T-helper 1 cell treated with Interleukin-12 subunit alpha and Interleukin-12 subunit beta and Interleukin-4 antibody, amounts not matched to agents 30 ng/mL and 1 ng/mL, for 36 hours (primary cell): Measurements from ENCODE around the gene FBRSL1. TPM values are rescaled to one million over a fixed set of nuclear protein-coding genes. Genes with fewer than 3 reads are reported as not detected.
"Not testable (repeated sequence)": the region's sequence is repeated elsewhere in the genome, so short reads cannot be mapped to it uniquely, and the experiment has no call there.

Source experiments
- intact Hi-C: fragments of 100-400 bp; cut with micrococcal nuclease; formaldehyde crosslinking; loops from one replicate; pipeline ENCODE4 v1.15.1; 2024
- total RNA-seq: library from RNA; stranded (reverse); gene quantifications from 2 replicates; pipeline ENCODE4 v1.2.3, GENCODE V29; 2022

Gene FBRSL1
- total RNA-seq, 1 donor from 2014 or later: 56.2 TPM

DNA sequence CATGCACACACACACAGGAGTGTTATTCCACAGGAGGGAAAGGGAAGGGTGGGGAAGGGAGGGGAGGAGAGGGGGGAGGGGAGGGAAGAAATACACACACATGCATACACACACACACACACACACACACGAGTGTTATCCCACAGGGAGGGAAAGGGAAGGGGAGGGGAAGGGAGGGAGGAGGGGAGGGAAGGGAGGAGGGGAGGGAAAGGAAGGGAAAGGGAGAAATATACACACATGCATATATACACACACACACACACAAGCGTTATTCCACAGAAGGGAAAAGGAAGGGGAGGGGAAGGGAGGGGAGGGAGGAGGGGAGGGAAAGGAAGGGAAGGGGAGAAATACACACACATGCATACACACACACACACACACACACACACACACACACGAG, 19.6 kb upstream of the FBRSL1 start:
- intact Hi-C loops: no loop called here

DNA sequence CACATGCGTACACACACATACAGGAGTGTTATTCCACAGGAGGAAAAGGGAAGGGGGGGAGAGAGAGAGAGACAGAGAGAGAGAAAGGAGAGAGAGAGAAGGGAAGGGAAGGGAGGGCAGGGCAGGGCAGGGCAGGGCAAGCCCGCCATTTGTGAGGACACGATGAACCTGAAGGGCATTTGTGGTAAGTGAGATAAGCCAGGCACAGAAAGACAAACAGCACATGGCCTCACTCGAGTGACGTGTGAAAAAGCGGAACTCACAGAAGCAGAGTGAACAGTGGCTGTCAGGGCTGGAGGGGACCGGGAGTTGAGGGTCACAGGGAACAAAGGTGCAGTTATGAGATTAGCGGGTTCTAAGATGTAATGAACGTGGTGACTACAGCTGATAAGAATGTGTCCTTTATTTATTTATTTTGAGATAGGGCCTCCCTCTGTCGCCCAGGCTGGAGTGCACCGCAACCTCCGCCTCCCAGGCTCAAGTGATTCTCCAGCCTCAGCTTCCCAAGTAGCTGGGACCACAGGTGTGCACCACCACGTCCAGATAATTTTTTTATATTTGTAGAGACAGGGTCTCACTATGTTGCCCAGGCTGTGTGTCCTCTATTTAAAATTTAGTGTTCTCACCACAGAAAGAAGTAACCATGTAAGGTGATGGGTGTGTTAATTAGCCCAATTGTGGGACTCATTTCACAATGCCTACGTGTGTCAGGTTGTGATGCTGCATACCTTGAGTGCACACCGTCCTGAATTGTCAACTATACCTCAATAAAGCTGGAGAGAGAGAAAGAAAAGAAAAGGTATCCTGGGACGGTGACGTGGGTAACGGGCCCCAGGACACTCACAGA, 18.7 kb upstream of the FBRSL1 start:
- intact Hi-C loops: no loop called here

DNA sequence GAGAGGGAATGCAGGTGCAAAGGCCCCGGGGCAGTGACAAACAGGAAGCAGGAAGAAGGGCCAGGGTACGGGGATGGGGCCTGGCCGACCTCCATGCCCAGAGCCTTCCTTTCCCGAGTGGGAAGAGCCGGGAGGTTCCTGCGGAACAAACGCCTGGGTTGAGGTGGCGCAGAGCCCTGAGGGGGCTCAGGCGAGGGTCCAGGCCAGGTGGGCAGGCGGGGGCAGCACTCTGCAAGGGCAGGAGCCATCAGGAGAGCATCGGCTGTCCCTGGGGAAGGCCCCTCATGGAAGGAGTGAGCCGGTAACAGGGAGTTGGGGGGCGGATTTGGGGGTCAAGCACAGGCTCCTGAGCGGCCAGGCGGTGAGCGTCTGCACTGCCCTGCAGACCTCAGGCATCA, 18.1 kb upstream of the FBRSL1 start:
- intact Hi-C loops: no loop called here

DNA sequence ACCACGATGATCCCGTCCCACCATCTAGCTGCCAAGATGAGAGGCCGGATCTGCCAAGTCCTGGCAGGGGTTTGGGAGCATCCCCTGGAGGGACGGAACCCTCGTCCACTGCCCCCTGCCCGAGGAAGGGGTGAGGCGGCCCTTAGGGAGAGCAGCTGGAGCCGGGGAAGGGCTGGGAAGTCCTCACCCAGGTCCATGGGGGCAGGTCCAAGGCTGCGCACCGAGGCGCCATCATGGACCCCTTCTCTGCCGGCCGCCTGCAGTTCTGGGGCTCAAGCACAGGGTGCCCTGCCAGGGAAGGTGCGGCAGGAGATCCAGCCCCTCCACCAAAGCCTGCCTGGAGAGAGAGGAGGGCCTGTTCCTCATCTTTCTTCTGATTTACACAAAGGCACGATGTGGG, 17.6 kb upstream of the FBRSL1 start:
- intact Hi-C loops: no loop called here

DNA sequence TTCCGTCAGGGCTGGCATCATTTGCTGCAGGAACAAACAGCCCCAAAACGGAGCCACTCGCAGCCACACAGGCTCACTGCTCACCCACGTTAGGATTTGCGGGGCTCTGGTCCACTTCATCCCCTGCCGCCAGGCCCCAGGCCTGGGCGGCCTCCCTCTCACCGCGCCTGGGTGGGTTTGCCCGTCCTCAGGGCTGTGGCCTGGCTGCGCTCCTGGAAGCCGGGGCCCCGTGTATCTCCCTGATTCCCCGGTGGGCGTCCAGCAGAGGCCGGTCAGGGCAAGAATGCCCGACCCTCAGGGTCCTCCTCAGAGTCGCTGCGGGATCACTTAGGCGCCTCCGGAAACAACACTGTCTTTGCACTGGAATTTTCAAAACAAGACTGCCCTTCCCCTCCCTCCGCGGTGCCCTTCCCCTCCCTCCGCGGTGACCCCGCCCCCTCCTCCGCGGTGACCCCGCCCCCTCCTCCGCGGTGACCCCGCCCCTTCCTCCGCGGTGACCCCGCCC, 15.7 kb upstream of the FBRSL1 start:
- intact Hi-C loops: no loop called here

DNA sequence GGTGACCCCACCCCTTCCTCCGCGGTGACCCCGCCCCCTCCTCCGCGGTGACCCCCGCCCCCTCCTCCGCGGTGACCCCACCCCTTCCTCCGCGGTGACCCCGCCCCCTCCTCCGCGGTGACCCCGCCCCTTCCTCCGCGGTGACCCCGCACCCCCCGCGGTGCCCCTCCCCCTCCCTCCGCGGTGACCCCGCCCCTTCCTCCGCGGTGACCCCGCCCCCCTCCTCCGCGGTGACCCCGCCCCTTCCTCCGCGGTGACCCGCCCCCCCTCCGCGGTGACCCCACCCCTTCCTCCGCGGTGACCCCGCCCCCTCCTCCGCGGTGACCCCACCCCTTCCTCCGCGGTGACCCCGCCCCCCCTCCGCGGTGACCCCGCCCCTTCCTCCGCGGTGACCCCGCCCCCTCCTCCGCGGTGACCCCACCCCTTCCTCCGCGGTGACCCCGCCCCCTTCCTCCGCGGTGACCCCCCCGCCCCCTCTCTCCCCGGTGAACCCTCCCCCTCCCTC, 15.1 kb upstream of the FBRSL1 start:
- intact Hi-C loops: not testable (repeated sequence)

DNA sequence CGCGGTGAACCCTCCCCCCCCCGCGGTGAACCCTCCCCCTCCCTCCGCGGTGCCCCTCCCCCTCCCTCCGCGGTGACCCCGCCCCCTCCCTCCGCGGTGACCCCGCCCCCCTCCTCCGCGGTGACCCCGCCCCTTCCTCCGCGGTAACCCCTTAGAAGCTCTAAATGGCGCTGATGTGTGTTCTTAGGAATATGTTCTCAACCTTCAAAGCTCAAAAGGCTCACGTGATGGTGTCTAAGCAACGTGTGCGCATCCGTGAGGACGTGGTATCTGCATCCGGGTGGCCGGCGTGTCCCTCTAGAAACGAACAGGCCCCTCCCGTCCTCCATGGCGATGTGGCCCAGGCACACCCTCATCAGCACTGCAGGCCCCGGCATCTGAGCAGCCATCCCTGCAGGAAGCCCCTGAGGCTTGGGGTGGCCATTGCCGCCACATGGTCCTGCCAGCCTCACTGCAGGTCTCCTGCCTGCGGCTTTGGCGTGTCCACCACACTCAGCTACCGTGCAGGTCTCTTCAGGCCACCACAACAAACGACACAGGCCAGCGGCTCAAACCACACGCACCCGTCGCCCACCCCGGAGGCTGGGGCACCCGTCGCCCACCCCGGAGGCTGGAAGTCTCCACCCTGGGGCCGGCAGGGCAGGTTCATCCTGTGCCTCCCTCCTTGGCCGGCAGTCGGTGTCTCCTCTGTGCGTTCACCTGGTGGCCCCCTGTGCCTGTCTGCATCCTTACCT, 14.5 kb upstream of the FBRSL1 start:
- intact Hi-C loops: no loop called here

DNA sequence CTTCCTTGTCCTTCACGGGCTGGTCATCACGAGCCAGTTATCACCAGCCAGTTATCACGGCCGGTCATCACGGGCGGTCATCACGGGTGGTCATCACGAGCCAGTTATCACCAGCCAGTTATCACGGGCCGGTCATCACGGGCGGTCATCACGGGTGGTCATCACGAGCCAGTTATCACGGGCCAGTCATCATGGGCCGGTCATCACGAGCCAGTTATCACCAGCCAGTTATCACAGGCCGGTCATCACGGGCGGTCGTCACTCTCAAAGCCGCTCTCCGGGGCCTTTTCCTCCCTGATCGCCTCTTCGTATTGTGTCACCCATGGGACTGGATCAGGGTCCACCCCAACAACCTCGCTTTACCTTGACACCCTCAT, 13.9 kb upstream of the FBRSL1 start:
- intact Hi-C loops: no loop called here

DNA sequence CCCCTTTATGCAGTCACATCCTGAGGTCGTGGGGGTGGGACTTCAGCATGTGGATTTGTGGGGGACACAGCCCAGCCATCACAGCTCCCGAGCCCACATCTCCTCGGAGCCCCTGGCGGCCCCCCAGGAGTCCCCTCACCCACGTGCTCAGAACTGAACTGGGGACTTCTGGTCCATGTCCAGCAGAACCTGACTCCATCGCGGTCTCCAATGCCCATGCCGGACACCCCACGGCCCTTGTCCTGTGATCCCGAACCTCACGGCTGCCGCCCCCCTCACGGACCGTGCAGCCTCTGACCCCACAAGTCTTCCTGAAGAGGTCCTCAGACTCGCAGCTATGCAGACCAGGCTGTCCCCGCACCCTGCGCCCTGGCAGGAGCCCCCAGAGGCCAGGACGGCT, 13.5 kb upstream of the FBRSL1 start:
- intact Hi-C loops: no loop called here

DNA sequence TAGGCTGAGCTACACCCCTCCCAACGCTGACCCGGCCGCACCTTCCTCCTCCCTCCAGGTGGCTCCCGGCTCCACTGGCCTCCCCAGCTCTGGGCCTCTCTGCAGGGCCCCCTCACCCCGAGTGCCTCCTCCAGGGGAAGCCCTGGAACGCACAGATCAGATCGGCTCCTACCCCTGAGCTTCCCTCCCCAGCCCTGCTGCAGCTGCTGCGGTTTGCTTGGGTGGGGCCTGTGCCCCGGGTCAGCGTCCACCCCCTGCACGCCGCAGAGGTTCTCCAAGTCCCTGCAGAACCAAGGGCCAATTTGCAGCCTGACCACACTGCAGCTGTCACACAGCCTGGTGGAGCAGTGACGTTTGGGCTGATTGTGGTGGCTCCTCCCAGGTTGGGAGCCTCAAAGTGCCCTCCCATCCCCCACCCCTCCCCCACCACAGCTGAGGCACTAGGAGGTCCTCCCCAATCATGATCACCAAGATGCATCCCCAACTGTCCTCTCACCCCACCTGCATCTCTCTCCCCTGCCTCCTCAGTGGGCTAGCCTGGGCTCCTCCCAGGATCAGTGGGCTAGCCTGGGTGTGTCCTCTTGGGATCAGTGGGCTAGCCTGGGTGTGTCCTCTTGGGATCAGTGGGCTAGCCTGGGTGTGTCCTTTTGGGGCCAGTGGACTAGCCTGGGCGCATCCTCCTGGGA, 12.8 kb upstream of the FBRSL1 start:
- intact Hi-C loops: loop anchor here (1.0 kb wide), 1 partner anchor 11 kb away; no protein-coding TSS in a partner anchor

DNA sequence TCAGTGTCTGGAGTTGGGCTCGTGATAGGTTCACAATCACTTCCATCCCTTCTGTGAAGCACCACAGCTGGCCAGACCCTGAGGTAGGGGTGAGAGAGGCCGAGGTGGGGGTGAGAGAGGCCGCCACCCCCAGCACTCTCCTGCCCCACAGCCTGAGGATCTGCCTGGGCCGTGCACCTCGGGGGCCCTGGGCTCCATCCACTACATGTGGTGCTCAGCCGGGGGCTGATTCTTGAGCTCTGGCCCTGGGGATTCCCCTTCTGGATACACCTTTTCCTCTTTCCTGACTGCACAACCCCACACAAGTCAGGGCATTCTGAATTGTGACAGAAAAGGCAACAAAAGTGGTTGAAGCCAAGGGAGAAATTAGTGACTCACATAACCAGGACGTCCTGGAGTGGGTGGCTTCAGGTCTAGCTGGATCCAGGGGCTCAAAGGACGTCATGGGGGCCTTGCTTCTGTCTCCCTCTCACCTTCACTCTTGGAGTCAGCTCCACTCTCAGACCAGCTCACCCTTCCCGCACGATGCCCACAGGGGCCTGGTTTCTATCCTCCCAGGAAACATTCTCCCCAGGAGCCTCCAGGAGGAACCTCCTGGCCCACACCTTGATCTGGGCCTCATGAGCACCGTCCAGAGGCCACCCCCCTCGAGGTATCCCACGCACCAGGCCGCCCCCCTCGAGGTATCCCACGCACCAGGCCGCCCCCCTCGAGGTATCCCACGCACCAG, 12.1 kb upstream of the FBRSL1 start:
- intact Hi-C loops: loop anchor here (1.0 kb wide), 1 partner anchor 10 kb away; no protein-coding TSS in a partner anchor

DNA sequence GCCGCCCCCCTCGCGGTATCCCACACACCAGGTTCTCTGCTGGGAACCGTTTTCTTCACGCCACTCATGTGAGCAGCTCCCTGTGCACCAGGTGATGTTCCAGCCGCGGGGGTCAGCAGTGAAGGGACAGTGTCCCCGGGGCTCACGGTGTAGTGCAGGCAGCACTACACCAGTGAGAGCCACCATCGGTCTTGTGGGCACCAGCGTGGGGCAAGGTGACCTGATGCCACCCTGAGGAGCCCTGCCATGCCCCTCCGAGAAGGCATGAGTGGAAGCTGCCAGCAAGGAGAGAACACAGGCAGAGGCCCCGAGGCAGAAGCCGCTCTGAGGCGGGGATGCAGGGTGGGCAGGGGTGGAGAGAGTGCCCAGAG, 11.5 kb upstream of the FBRSL1 start:
- intact Hi-C loops: no loop called here

DNA sequence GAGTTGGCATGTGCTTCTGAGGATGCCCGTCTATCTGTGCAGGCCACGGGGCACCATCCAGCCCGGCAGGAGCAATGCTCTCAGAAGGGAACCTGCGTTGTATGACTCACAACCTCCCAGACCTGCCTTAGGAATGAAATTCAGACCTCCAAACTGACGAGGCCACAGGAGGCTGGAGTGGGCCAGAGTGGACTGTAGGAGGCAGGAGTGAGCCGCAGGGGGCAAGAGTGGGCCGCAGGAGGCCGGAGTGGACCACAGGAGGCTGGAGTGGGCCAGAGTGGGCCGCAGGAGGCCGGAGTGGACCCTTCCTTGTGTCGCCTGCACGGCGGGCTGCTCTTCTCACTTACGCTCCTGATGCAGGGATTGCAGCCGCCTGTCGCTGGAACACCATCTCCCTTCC, 11.1 kb upstream of the FBRSL1 start:
- intact Hi-C loops: no loop called here

DNA sequence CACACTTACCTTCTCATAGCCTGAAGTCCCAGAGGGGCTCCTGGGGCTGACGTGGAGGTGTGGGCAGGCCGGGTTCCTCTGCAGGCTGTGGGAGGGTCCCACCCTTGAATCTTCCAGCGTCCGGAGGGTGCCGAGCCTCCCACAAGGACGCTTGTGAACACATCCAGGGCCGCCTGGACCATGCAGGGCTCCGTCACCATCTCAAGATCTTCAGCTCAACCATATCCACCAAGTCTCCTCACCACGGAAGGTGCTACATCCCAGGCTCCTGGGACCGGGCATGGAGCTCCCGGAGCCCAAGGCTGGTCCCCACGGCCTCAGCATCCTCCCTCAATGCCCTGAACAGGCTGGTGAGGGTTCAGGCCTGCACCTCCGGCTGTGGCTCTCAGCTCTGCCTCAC, 10.7 kb upstream of the FBRSL1 start:
- intact Hi-C loops: no loop called here

DNA sequence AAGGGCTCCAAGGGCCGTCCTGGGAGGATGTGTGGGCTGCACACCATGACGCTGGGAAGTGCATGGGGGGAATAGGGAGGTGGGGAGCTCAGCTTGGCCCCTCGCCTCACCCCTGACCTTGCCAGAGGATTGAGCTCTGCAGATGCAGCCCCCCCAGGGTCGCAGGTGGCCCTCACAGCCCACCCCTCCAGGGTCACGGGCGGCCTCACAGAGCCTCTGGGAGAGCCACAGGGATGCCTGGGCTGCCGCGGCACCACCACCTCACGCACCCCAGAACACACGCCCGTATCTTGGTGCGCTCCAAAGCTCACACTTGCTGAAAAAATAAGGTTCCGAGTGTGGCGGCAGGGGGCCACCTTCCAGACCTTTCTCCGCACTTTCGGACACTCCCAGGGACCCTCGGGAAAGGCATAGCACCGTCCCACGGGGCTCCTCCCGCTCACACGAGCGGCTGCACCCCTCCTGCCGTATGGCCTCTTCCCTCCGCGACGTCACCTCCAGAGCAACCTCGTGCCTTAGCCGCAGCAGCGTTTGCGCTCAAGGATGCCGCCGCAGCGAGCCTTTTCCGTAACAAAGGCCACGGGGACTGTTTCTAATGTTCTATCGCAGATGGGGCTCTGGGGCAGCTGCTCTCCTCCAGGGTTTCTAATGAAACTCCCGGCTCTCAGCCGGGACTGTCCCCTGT, 9.9 kb upstream of the FBRSL1 start:
- intact Hi-C loops: no loop called here

DNA sequence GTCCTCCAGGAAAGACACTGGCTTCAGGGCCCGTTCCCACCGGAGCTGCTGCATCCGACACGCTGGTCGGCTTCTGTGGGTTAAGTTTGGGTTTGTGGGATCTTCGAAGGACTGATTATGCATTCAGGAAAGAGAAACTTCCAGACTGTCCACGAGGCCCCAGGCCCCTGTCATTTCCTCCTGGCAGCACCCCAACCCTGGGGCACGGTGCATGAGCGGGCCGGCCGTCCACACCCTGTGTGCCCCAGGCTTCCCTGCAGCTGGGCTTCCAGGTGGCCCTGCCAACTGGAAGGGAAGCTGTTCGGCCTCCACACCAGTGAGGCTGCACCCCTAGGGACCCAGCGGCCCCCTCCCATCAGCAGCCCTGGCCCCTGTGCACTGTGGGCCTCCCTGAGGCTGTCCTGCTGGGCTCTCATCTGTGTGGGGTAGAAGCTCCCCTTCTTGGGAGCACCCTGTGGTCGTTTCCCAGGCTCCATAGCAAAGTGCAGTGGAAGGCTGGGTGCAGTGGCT, 9.3 kb upstream of the FBRSL1 start:
- intact Hi-C loops: no loop called here

DNA sequence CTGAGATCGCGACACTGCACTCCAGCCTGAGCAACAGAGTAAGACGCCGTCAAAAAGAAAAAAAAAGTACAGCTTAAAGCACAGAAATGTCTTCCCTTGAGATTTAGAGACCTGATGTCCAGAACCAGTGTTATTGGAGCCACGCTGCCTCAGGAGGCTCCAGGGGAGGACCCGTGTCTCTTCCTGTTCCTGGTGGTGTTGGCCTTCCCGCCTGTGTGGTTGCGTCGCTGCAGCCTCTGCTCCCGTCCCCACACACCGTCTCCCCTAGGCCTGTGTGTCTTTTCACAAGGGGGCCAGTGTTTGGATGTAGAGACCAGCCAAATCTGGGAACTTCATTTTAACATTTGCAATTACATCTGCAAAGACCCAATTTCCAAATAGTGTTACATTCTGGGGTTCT, 8.6 kb upstream of the FBRSL1 start:
- intact Hi-C loops: no loop called here

DNA sequence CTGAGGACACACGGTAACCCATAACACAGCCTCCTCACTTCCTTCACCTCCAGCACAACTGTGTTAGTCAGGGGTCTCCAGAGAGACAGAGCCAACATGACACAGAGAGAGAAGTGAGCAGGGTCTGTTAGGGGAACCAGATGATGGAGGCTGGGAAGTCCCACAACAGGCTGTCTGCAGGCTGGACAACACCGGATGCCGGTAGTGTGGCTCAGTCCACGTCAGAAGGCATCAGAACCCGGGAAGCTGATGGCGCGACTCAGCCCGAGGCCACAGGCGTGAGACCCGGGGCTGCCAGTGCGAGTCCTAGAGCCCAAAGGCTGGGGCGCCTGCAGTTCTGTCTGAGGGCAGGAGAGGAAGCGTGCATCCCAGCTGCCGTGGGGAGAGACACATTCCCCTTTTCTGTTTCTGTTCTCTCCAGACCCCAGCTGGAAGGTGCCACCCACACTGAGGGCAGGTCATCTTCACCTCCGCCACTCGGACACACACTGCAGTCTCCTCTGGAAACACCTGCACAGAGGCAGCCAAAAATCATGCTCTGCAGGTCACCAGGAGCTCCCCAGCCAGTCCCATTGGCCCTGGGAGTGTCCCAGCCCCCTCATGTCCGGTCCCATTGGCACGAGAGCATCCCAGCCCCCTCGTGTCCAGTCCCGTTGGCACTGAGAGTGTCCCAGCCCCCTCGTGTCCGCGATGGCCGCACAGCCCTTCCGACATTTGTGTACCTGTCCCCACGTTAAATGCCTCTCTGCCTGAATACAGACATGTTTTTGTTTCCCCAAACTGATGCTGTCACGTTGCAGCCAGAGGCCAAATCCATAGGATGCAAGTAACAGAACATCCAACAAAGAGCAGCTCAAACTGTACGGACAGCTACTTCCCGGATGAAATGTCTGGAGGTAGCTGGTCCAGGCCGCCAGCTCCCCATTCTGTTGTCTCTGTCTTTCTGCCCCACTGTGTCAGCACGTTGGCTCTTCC, 7.9 kb upstream of the FBRSL1 start:
- intact Hi-C loops: no loop called here

DNA sequence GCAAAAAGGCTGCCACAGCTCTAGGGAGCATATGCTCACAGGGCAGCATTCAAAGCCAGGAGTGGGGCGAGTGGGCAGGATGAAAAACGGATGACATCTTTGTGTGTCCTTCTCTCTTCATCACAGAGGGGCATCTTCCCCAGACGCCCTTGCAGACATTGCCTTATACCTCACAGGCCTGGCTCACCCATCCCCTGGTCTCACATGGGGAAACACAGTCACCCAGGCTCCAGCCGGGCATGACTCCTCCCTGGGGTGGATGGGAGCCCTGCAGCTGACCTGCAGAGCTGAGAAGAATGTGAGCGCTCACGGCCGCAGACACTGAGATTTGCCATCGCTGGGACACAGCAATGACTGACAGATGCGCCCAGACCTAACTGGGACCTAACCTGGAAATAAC, 7.2 kb upstream of the FBRSL1 start:
- intact Hi-C loops: no loop called here
